Sigmoid colon (tissue), 3 donors: ENCODE measurements around the gene RASGEF1B.

Experiments used
- CTCF ChIP-seq, 4 experiments: fragments of 450-650 bp in 3 of 4; fragments of 200-600 bp in 1 of 4; IDR thresholded peaks; one replicate each; pipeline ENCODE4 v1.5.1; 2016 to 2019; ENCODE audit warnings: antibody characterized with exemption in 4 of 4, mild to moderate bottlenecking in 3 of 4, moderate library complexity in 2 of 4
- POLR2A ChIP-seq, 2 donors: fragments of 450-650 bp; IDR thresholded peaks; one replicate each; pipeline ENCODE4 v1.6.1; 2016; ENCODE audit warnings: antibody characterized with exemption in 2 of 2, mild to moderate bottlenecking in 2 of 2, moderate library complexity in 2 of 2

DNA sequence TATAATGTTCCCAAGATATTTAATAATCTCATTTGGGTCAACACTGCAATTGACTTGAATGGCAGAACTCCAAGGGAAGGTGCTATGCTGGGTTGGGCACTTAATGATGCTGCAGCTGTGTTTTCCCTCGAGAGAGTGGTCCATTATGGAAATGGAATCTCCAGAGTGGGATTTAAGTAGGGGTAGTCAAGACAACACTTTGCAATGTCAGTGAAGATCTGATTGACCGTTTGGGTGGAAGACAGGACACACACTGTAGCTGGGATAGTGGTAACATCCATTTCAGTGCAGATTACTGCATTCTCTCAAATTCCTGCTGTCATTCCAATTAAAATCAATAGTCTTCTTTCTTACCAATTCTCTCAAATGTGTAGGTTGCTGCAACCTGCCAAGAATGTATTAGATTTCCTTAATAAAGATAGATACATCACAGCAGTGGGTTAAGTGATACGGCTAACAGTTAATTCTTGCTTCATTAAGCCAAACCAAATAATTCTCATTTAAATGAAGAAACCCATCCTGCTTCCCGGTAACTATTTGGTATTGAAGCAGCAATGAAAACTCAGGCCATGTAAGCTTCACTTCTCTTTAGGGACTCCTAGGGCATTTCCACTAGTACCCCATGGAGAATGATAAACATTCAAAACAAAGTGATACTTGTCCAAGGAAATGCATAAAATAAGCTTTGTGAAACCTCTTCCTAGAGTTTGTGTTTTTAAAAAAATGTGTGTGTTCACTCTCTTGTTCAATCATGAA, 40.5 kb upstream of the RASGEF1B start:
- TF ChIP-seq POLR2A (IDR thresholded peaks at IDR 0.05) (no peak), CTCF (IDR thresholded peaks at IDR 0.05) (no peak)
